ENCODE measurements around the gene EPHB1.

DNA sequence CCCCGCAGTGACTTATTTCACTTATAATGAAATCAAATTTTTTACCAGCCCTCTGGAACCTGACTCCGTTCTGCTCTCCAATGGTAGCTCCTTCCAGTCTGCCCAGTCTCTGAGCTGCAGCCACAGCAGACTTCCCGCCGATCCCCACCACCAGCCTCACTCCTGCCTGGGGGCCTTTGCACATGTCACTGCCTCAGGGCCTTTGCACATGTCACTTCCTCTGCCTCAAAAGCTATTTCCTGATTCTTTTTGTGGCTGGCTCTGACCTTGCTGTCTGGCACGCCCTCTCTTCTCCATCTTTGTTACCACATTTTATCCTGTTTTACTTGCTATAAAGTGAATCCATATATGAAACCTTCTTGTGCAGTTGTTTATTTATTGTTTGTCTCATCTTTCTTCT lies 277.4 kb downstream of the EPHB1 start:
- TF ChIP-seq CTCF (conservative IDR thresholded peaks at IDR 0.05; ENCODE audit: low read depth, low read length) (no peak), EZH2 (IDR thresholded peaks at IDR 0.05; ENCODE audit: borderline replicate concordance, low read depth, low read length, poor library complexity, severe bottlenecking) (no peak)

Measured in A673 (cell line).